CD1c-positive myeloid dendritic cell (primary cell): ENCODE data around the gene CISTR.
"Not testable (repeated sequence)": the region's sequence is repeated elsewhere in the genome, so short reads cannot be mapped to it uniquely, and the experiment has no call there.

Source experiments
- DNase-seq: peaks from one replicate; pipeline ENCODE4 v3.0.0-alpha.2; 2016; ENCODE audit errors: extremely low spot score

CISTR gene

DNA sequence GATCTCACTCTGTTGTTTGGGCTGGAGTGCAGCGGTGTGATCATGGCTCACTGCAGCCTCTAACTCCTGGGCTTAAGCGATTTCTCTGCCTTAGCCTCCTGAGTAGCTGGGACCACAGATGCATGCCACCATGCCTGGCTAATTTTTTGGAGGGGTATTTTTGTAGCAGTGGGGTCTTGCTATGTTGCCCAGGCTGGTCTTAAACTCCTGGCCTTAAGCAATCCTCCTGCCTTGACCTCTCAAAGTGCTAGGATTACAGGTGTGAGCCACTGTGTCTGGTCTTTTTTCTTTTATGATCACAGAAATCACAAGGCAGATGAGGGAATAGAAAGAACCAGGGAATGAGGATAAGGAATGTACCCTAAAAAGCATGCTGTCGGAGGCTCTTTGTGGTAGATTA is 11.0 kb upstream of the CISTR start:
- DNase-seq, result not testable (repeated sequence)

GRCh38 chr12:53761306-53761705 is 9.5 kb upstream of the CISTR start:
- DNase-seq, result no peak

- DNase-seq, result no peak
These were observed 7.5 kb upstream of the CISTR start for GRCh38 chr12:53759261-53759660.

- no peak for DNase-seq
These were observed 6.9 kb upstream of the CISTR start for GRCh38 chr12:53758730-53759103.

- peak; percentile 15 for DNase-seq
These were observed 6.4 kb upstream of the CISTR start for GRCh38 chr12:53758081-53758729.

DNA sequence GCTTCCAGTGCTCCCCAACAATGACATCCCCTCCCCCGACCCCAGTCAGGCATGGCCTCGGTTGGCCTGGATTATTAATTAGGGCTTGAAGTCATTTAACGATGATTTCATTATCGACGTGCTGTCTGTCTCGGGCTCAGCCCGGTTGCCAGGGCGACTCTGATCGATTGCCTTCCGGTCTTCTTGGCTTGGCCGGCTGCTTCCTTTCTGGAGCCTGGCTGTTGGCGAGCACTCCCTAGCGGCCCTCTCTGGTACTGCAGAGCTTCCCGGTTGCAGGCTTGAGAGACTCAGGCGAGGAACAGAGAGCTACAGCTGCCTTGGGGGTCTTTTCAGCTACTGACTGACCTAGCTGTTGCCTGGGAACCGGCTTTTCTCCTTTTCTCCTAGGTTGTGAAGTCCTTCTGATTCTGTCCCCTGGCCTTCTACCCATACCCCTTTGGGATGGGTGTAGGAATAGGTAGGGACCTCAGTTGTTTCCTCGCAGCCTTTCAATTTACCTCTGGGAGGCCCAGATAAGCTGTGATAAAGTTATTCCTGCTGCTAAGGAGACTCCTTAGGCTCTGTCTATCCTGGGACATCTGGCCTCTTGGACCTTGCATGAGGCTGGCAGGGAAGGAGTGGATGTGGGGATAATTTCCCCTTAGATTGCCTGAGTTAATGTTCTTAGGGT is 5.5 kb upstream of the CISTR start:
- DNase-seq, result peak; percentile 85

DNA sequence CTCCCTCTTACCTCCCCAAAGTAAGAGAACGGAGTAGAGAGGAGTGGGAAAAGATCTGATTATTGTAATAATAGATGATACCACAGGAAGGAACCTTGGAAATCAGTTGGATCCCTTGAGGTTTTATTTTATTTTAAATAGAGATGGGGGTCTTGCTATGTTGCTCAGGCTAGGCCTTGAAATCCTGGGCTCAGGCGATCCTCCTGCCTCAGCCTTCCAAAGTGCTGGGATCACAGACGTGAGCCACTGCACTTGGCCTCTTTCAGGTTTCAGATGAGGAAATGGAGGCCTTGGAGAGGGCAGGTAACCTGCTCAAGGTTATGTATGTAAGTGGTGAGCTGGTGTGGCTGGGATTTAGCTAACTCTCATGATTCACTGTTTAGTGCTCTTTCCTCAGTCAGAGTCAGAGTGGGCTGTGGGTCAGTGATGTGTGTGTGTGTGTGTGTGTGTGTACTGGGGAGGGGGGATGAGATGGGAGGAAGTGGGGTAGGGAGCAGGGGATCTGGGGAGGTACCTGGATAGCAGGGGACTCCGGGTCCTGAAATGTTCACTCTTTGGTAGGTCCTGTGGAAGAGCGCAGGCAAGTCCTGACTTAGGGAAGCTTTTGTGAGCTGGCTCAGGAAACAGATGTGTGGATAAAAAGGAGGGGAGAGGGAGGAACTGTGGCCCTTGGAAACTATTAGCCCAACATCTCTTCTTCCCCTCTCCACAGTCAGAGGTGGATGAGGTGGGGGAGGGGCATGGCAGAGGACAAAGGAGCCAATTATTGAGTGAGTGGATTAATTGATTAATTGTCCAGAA is 4.7 kb upstream of the CISTR start:
- no peak for DNase-seq

DNA sequence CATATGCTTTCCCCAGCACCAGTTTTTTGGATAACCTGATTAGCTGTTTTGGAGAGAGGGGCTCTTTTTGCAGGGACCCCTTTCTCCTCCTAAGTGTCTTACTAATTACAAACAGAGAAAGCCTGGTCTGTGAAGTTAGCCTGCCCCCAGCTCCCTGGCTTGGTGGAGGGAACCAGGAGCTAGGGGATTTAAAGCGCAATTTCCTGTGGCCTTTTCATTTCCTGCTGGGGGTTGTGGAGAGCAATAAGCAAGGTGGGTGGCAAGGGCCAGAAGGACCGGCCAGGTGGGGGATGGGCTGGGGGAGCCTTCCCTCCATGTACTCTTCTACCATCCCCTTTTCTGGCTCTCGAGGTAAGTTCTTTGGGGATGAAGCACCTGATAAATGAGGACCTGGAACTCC is 4.1 kb upstream of the CISTR start:
- DNase-seq, result no peak

DNA sequence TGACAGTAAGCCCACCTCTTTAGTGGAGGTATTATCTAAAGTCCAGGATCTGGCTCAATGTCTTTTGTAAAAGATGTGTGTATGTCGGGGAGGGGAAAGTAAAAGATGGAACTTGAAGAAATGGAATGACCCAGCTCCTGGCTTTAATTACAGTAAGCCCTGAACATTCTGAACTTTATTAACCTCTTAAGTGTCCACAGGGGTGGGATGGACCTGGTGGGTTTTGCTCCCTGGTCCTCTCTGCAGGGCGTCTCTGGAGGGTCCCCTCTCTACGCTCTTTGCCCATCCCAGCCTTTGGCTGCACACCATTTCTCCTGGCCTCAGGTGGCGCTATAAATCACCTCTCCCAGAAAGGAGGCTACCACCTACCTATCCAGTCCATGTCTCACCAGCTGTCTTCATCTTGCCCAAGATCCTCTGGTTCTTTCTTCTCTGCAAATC is 3.7 kb upstream of the CISTR start:
- DNase-seq, result no peak

GRCh38 chr12:53754633-53755264 is 3.0 kb upstream of the CISTR start:
- DNase-seq, result no peak

GRCh38 chr12:53754188-53754585 is 2.4 kb upstream of the CISTR start:
- no peak for DNase-seq

DNA sequence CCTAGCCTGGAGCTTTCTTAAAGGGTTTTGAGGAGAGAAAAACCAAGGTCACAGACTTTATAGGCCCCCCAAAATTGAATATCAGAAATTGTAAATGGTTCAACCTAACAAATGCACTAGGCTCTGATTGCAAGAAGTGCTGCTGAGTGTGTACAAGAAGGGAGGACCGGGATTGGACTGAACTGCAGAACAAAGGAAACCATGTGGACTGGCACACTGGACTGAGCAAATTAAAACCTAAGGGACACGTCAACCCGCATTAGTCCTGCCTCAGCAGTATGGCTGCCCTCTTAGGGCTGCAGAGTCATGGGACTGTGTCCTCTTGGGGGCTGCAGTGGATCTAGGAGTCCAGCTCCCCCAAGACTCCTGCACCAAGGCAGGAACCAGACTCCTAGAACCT is 842 bp upstream of the CISTR start:
- DNase-seq, result no peak

DNA sequence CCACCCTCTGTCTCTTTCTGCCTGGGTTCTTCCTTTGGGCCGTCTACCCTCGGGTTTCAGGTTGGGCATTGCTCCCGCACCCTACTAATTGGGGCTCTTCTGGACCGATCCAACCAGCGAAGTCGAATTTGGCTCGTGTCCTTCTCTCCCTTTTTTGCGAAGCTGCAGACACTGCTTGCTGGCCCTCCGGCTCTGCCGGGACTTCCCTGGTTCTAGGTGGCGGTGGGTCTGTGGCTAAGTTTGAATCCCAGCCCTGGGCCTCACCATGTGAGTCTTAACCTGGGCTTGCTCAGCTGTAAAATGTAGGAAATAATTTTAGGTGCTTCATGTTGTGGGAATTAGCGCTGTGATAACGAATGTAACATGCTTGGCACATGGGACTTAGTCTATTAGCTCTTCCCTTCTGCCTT is 418 bp upstream of the CISTR start:
- DNase-seq, result no peak

GRCh38 chr12:53750812-53751335 is 905 bp downstream of the CISTR start:
- DNase-seq, result no peak

DNA sequence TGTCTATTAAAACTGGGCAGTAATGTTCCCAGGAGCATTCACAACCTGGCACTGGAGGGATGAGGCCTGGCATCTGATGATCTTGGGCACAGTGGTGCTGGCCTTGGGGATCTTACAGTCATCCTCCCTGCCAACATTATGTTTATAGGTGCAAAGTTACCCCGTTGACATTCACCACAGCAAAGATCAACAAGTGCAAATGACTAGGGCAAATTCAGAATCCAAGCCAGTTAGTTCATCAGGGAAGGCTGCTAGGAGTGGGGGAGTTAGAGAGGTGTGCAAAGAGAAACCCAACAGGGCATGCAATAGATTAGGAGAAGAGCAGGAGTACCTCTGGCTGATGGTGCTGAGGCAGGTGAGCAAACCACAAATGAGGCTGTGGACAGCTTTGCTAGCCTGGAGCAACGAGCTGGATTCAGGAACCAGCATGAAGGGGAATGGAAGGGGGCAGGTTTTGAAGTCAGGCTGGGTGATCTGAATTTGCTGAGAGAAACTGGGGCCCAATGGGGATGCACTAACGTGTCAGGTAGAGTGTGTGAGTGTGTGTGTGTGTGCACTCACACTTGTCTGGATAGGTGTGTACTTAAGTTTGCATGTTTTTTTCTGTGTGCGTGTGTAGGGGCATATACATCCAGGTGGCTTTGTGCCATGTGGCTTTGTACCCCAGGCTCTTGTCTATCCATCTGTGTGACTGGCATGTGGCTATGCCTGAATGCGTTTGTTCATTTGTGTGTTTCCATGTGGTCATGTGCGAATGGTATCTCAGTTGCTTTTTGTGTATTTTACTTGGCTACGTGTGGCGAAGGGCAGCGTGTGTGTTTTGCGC is 1.6 kb downstream of the CISTR start:
- DNase-seq, result no peak

- no peak for DNase-seq
These were observed 3.5 kb downstream of the CISTR start for GRCh38 chr12:53748072-53748840.

DNA sequence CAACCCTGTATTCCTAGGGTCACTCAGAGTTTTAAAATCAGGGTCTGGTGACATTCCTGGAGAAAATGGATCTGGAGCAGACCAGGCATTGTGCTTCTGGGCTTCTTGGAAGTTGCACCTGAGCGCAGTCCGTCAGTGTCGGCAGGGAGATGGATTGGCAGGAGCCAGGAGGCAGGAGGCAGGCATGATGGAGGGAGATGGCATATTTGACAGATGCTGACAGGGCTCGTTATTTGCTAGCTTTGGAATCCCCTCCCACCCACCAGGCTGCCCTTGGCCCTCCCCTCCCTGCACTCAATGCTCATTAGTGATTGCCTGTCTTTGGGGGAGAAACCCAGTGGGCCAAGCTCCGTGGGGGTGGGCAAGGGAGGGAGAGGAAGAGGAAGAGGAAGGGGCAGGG is 4.7 kb downstream of the CISTR start:
- DNase-seq, result no peak

DNA sequence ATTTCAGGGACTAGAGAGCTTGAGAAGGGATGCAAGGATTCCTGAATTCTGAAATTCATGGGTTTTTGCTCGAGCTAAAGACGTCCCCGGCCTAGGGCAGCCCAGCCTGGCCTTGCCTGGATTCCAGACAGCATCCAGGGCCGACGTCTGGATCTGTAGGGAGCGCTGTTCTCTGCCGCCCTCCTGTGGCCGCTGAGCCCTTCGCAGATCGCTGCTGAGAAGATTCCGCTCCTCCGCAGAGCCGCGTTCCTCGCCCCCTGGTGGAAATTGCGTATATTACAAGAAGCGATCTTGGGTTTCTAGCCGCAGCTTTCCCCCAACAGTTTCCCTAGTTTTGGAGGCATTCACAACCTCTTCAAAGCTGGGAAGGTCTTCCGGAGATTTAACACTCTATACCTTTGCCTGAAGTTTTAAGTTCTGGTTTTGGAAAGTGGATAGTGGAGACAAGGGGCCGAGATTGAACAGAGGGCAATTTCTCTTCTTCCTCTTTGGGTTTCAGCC is 5.1 kb downstream of the CISTR start:
- peak; percentile 95 for DNase-seq

GRCh38 chr12:53744751-53745150 is 7.0 kb downstream of the CISTR start:
- DNase-seq, result no peak

DNA sequence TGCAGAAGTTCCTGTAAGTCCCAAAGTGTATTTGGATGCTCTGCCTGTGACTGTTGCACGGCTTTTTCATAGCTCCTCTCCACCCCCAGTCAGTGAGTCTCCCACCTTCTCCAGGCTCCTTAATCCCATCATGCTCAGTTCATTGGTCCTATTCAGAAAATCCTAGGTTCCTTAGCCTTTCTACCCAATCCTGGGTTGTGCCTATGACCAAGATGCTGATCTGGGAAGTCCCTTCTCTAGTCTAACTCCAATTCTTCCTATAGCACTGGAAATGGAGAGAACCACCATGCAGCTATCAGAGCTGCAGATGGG is 7.7 kb downstream of the CISTR start:
- no peak for DNase-seq
